Stimulated activated CD8-positive, alpha-beta memory T cell treated with anti-CD3 and anti-CD28 coated beads, Interleukin-7, amount 100 ng/mL, for 1 hour (primary cell): ENCODE measurements around the gene DAPK1.

Experiments
- DNase-seq, 2 donors: peaks; one replicate each; pipeline ENCODE4 v3.0.0-alpha.2; 2020; ENCODE audit warnings: low read depth in 2 of 2

DAPK1 gene

GRCh38 chr9:87593359-87593980 lies 95.8 kb downstream of the DAPK1 start:
- no peak for DNase-seq

- no peak for DNase-seq
Measured at GRCh38 chr9:87594194-87594593, 96.5 kb downstream of the DAPK1 start.

GRCh38 chr9:87594662-87595061 lies 97.0 kb downstream of the DAPK1 start:
- no peak for DNase-seq

GRCh38 chr9:87595610-87596009 lies 97.9 kb downstream of the DAPK1 start:
- DNase-seq: no peak

GRCh38 chr9:87596862-87597261 lies 99.2 kb downstream of the DAPK1 start:
- DNase-seq: no peak

GRCh38 chr9:87597710-87598443 lies 100.2 kb downstream of the DAPK1 start:
- DNase-seq: no peak

GRCh38 chr9:87599901-87600610 lies 102.4 kb downstream of the DAPK1 start:
- no peak for DNase-seq

GRCh38 chr9:87601176-87601575 lies 103.5 kb downstream of the DAPK1 start:
- no peak for DNase-seq

GRCh38 chr9:87601595-87601994 lies 103.9 kb downstream of the DAPK1 start:
- no peak for DNase-seq

- DNase-seq: no peak
Measured at GRCh38 chr9:87602933-87603643, 105.4 kb downstream of the DAPK1 start.

DNA sequence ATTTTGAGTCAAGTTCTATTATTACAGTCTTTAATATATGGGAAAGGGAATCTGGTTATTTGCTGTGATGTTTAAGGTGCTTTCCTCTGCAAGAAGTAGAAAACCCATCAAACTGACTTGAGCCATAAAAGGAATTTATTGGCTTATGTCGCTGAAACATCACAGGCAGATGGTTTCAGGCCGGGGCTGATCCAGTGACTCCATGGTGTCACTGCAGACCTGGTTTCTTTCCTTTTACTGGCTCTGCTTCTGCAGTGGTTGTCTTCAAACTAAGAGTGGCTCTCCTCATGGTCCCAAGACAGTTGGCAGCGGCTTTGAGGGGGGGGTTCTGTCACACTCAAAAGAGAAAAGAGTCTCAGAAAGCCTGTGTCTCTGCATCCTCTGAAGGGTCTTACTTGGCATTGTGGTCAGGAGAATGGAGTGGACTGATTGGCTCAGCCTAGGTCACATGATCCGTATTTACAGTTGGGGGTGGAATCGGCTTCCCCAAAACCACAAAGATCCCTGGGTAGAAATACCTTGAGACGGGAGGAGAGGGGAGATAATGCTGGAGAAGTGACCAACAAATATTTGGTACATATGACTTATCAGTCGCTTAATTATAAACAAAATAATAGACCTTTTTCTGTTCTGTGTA lies 106.3 kb downstream of the DAPK1 start:
- DNase-seq: no peak

DNA sequence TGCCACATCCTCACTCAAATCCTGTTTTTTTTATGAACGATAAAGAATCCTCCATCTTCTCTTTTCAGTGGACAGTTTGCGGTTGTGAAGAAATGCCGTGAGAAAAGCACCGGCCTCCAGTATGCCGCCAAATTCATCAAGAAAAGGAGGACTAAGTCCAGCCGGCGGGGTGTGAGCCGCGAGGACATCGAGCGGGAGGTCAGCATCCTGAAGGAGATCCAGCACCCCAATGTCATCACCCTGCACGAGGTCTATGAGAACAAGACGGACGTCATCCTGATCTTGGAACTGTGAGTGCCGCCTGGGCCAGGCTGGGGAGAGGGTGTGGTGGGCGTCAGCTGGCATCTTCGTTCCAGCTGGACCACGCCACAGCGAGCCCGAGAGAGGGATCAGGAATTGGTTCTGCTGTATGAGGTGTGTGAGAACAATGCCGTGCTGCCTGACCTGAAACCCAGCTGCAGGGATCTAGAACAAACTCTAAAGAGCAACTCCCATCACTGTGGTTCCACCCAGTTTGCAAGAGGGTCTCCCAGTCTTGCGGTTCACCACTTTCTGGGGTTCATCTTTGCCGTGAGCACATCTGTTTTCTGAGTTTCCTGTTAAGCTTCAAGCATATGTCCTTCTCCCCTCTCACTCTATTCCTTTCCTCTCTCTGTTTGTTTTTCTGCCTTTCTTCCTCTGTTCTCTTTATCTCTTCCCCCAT lies 107.4 kb downstream of the DAPK1 start:
- no peak for DNase-seq

- no peak for DNase-seq
Measured at GRCh38 chr9:87605676-87606075, 108.0 kb downstream of the DAPK1 start.

- DNase-seq: no peak
Measured at GRCh38 chr9:87606841-87607521, 109.3 kb downstream of the DAPK1 start.

DNA sequence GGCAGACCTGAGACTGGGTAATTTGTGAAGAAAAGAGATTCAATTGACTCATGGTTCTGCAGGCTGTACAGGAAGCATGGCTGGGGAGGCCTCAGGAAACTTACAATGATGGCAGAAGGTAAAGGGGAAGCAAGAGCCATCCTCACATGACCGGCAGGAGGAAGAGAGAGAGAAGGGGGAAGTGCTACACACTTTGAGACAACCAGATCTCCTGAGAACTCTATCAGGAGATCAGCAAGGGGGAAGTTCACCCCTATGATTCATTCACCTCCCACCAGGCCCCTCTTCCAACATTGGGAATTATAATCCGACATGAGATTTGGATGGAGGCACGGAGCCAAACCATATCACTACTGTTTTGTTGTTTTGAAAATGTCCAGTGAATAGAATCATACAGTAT lies 110.2 kb downstream of the DAPK1 start:
- no peak for DNase-seq

- no peak for DNase-seq
Measured at GRCh38 chr9:87609002-87609401, 111.3 kb downstream of the DAPK1 start.

- no peak for DNase-seq
Measured at GRCh38 chr9:87609486-87609885, 111.8 kb downstream of the DAPK1 start.

- DNase-seq: no peak
Measured at GRCh38 chr9:87610200-87611155, 112.8 kb downstream of the DAPK1 start.

- no peak for DNase-seq
Measured at GRCh38 chr9:87611776-87612175, 114.1 kb downstream of the DAPK1 start.
